ENCODE measurements around the gene MAPRE2. TPM values are rescaled to one million over a fixed set of nuclear protein-coding genes. Genes with fewer than 3 reads are reported as not detected.

The MAPRE2 gene
- total and polyA plus RNA-seq, 2 of the 13 experiments (the other 11 are each of a cell fraction or from before 2014, with no cell fraction given): 34.5 to 67.9 TPM

DNA sequence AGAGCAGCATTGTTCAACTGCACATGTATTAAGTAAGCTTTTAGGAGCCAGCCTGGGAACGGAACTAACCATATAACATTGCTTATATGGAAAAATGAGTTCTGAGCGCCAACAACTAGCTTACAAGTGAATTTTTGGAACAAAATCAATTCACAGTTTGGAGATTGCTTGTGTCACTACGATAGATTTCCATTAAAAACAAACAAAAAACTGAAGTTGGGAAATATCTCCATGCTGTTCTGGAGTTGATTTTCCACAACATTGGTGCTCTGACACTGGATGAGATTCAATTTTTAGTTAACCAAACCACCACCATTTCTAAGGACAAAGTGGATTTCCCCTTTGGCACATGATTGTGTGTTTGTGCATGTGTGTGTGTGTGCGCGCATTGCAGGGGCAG, 142.7 kb downstream of the MAPRE2 start (continued):
- no peak for TF ChIP-seq ZBTB8A (CRISPR knock-in tag; IDR thresholded peaks at IDR 0.05; ENCODE audit: borderline replicate concordance, low read depth)
- TF ChIP-seq, protein P1, sequence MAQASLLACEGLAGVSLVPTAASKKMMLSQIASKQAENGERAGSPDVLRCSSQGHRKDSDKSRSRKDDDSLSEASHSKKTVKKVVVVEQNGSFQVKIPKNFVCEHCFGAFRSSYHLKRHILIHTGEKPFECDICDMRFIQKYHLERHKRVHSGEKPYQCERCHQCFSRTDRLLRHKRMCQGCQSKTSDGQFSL (CRISPR knock-in tag; IDR thresholded peaks at IDR 0.05): no peak
- no peak for TF ChIP-seq ZNF850 (CRISPR knock-in tag; conservative IDR thresholded peaks at IDR 0.05)

GRCh38 chr18:35185771-35186170, 144.6 kb downstream of the MAPRE2 start:
- 27% methylated on average over 2 of the region's 2 CpGs for WGBS (ENCODE audit: low lambda C conversion rate)
- BruUV-seq (replicated peaks): no TSS peak

More at GRCh38 chr18:35185771-35186170, 144.6 kb downstream of the MAPRE2 start:
- H3K36me3 ChIP-seq (replicated peaks in 1 of 2; ENCODE audit: control insufficient read depth in 1 of 2, insufficient read depth in 2 of 2, low read length in 2 of 2): no peaks in the 10 kb centered on the region
- H3K4me3 ChIP-seq (replicated peaks in 1 of 3; ENCODE audit: insufficient read depth in 1 of 3, low read depth in 2 of 3, low read length in 3 of 3): no peak overlapping the region
- DNase-seq (ENCODE audit: low spot score) (no peak), ATAC-seq (no peak), FAIRE-seq (no peak)
- no peaks in the 10 kb centered on the region for H4K20me1 ChIP-seq (ENCODE audit: insufficient read depth, low read length)
- H3K27ac ChIP-seq (ENCODE audit: extremely low read length, insufficient read depth, low read length): no peak overlapping the region
- ChIA-PET CTCF (ENCODE audit: low intra/inter-chr PET ratio, low total read pairs) (no interaction called here), POLR2A (no interaction called here)
- no peaks in the 10 kb centered on the region for H3K79me2 ChIP-seq (ENCODE audit: insufficient read depth, low read length)
- H3K4me2 ChIP-seq (ENCODE audit: low read depth, low read length): no peak overlapping the region
- in situ Hi-C loops (cut with HindIII; ENCODE audit: extremely low pct_ligation_motif_present, low pct_unique_long_range_greater_than_20kb) (no loop called here), intact Hi-C loops (cut with micrococcal nuclease; ENCODE audit: unreplicated experiment) (no loop called here)
- no peak overlapping the region for H3K9ac ChIP-seq (ENCODE audit: insufficient read depth, low read depth, low read length)
- no peaks in the 10 kb centered on the region for H3K9me3 ChIP-seq (ENCODE audit: low read length)
- no peak overlapping the region for H2AFZ ChIP-seq (ENCODE audit: low read length)
- TF ChIP-seq ZNF17 (CRISPR knock-in tag; IDR thresholded peaks at IDR 0.05) (no peak), ZNF333 (CRISPR knock-in tag; IDR thresholded peaks at IDR 0.05; ENCODE audit: borderline replicate concordance) (no peak), NRL (CRISPR knock-in tag; IDR thresholded peaks at IDR 0.05; ENCODE audit: borderline replicate concordance) (no peak), ARNT2 (CRISPR knock-in tag; IDR thresholded peaks at IDR 0.05; ENCODE audit: low read depth) (no peak), STAG1 (CRISPR knock-in tag; IDR thresholded peaks at IDR 0.05) (peak; percentile 35; the same call in 1 of the 2 replicates)
- TF ChIP-seq, protein P2, sequence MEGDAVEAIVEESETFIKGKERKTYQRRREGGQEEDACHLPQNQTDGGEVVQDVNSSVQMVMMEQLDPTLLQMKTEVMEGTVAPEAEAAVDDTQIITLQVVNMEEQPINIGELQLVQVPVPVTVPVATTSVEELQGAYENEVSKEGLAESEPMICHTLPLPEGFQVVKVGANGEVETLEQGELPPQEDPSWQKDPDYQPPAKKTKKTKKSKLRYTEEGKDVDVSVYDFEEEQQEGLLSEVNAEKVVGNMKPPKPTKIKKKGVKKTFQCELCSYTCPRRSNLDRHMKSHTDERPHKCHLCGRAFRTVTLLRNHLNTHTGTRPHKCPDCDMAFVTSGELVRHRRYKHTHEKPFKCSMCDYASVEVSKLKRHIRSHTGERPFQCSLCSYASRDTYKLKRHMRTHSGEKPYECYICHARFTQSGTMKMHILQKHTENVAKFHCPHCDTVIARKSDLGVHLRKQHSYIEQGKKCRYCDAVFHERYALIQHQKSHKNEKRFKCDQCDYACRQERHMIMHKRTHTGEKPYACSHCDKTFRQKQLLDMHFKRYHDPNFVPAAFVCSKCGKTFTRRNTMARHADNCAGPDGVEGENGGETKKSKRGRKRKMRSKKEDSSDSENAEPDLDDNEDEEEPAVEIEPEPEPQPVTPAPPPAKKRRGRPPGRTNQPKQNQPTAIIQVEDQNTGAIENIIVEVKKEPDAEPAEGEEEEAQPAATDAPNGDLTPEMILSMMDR (CRISPR knock-in tag; IDR thresholded peaks at IDR 0.05): peak; percentile 27
- 0 out of 5 replicates have a peak, but pooled peaks cover 2 to 3% of the 10 kb centered on the region in 2 experiments for H3K27me3 ChIP-seq (ENCODE audit: control insufficient read depth in 1 of 2, insufficient read depth in 2 of 2, low read length in 2 of 2)
- H3K4me1 ChIP-seq (ENCODE audit: insufficient read depth, low read length): peaks cover under 1% of the 10 kb centered on the region; the same call in 1 of the 2 replicates

Data from HepG2 (cell line).